HG02981 (cell line): ENCODE data around the gene TMEM139.

Source experiments
- ATAC-seq: cut with Tn5 transposase; IDR thresholded peaks from one replicate; pipeline ENCODE4 v1.9.1; 2021; ENCODE audit warnings: mild to moderate bottlenecking, moderate library complexity; ENCODE audit not compliant: unreplicated experiment

The TMEM139 gene

GRCh38 chr7:143321734-143322133 is 37.0 kb downstream of the TMEM139 start:
- ATAC-seq: no peak

- ATAC-seq: no peak
These were observed 38.2 kb downstream of the TMEM139 start for GRCh38 chr7:143322760-143323633.

- ATAC-seq: no peak
These were observed 38.9 kb downstream of the TMEM139 start for GRCh38 chr7:143323653-143324052.

GRCh38 chr7:143325240-143325639 is 40.5 kb downstream of the TMEM139 start:
- ATAC-seq: peak; percentile 68

DNA sequence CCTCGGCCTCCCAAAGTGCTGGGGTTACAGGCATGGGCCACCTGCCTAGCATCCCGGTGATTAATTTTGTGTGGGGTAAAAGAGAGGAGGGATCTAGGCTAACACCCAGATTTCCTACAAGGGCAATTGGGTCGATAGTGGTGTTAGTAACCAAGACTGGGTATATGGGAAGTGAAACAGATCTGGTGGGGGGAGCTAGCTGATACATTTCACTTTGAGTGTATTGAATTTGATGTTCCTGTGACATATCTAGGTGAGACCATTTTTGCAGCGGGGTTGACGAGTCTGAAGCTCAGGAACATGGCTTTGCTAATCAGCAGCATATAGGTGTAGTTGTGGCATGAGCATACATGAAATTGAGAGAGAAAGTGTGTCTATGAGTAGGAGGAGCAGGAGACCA is 43.1 kb downstream of the TMEM139 start:
- ATAC-seq: no peak

DNA sequence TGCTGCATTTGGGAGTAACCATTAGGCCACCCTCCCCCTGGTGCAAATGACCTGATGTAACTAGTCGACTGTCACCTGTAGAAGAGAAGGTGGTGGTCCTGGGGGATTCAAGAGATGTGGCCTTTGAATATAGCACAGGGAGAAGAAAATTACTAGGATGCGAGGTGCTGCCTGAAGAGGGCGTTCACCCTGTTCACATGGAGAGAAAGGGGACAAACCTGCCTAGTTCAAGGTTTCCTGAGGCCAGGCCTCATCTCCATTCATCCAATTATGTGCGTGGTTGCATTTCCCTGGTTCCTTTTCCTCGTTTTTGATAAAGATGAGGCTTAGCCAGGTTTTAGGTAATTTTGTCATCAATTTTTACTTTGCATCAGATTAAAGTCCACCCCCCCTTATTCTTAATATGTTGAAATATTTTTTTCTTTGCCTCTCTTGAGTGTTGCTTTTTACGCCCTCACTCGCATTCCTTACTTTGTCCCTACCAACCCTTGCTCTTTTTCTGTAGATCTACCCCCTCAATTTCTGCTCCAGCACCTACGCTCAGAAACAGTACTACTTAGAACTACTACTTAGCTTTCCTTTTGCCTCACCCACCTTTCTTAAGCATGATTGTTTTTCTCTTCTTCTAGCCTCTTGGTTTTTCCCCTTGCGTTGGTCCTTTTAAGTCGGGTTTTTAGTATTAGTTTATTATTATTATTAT is 44.9 kb downstream of the TMEM139 start:
- no peak for ATAC-seq

DNA sequence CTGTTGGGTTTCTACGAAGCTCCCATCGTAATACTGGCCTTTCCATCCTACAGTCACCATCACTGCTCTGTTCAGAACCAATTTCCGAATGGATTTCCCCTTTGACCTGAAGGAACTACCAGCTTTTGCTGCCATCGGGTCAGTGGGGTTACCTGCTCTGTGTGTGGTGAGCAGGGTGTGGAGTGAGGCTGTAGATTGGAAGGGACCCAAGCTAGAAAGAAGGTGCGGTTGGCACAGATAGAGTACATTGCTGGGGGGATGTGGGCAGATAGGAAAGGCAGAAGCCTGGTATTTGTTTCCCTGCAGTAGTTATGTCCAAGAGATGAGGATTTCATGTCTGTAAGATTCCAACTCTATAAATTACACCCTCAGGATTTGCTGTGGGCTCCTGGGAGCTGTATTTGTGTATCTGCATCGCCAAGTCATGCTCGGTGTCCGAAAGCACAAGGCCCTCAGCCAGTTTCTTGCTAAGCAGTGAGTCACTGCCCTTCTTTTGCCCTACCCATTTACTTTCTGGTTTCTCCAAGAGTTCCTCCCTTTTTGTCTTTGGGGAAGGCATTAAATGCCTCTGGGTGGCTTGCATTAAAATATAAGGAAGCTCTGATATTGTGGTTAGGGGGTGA is 46.5 kb downstream of the TMEM139 start:
- ATAC-seq: no peak

- no peak for ATAC-seq
These were observed 49.5 kb downstream of the TMEM139 start for GRCh38 chr7:143334244-143334643.

DNA sequence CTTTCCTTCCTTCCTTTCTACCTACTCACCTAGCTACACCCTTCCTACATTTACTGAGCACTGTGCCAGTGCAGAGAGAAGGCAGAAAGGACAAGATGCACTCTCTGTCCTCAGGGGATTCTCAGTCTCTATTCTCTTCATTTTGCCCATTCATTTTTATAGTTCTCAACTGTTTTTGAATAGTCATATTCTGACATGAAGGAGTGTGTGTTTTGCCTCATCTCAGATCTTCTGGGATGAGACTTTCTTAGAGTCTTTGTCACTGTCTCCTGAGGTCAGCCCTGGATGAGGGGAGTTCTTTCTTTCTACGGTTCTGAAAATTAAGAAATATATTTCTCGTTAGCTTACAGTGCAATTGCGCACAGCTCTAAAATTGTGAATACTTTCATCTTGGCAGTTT is 52.5 kb downstream of the TMEM139 start:
- no peak for ATAC-seq
